ENCODE data around the gene NKD2.

- TF ChIP-seq CTCF (conservative IDR thresholded peaks at IDR 0.05) (no peak), ZFX (IDR thresholded peaks at IDR 0.05) (no peak)
These were observed 18.4 kb downstream of the NKD2 start for GRCh38 chr5:1026700-1027621.

All from C4-2B (cell line).